GM18508 (cell line): ENCODE data around the gene ZNF335.

Experiments
- ATAC-seq: cut with Tn5 transposase; IDR thresholded peaks from one replicate; pipeline ENCODE4 v1.9.1; 2021; ENCODE audit warnings: moderate number of reproducible peaks; ENCODE audit not compliant: insufficient read depth, unreplicated experiment

Gene ZNF335

DNA sequence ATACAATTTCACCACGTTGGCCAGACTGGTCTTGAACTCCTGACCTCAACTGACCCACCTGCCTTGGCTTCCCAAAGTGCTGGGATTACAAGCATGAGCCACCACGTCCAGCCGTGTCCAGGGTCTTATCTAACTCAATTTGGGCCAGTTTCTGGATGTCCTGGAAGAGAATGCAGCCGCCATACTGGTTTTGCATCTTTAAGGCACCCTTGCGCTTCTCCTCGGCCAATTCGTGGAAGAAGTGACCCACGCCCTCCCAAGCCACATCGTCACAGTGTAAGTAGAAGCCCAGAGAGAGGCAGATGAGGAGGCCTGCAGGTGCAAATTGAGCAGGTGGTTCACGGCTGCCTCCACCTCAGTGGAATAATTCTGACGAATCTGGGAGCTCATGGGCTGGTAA lies 3.7 kb upstream of the ZNF335 start:
- no peak for ATAC-seq

GRCh38 chr20:45974896-45975565 lies 3.0 kb upstream of the ZNF335 start:
- no peak for ATAC-seq

GRCh38 chr20:45972500-45973183 lies 639 bp upstream of the ZNF335 start:
- ATAC-seq = no peak

DNA sequence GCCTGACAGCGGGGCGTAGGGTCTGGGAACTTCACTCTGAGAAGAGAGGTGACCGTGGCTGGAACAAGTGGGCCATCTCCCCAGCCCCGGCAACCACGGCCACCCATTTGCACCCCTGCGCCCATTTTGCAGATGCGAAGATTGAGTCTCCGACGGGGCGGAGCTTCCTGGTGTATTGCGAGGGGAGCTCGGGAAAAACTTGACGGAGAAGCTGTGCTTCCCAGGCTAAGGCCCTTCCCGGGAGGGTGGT lies 653 bp downstream of the ZNF335 start:
- no peak for ATAC-seq

DNA sequence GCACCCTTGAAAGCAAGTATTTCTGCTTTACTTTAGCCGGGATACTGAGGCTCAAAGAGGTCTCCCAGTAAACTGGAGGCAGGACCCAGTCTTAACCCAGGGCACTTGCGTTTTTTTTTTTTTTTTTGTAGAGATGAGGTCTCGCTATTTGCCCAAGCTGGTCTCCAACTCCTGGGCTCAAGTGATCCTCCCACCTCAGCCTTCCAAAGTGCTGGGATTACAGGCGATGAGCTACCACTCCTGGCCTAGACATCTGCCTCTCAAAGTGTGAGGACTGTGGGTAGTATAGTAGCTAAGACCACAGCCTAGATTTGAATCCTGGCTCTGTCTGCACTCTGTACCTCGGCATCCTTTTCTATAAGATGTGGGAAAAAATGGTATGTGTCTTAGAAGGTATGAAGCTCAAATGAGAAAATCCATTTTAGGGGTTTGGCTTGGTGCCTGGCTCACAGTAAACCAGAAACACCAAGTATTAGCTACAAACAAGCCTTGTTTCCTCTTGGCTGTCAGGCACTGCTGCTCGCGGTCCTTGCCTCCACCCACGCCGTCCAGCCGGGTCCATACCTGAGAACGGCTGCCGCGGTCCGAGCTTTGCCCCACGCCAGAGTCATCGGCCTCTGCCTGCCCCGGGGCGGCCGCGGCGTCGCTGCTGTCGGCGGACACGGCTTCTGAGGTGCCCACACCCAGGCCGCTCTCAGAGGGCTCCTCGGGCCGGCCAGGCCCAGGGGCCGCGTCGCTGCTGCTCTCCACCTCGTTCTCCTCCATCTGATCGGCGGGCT lies 1.2 kb downstream of the ZNF335 start:
- no peak for ATAC-seq

DNA sequence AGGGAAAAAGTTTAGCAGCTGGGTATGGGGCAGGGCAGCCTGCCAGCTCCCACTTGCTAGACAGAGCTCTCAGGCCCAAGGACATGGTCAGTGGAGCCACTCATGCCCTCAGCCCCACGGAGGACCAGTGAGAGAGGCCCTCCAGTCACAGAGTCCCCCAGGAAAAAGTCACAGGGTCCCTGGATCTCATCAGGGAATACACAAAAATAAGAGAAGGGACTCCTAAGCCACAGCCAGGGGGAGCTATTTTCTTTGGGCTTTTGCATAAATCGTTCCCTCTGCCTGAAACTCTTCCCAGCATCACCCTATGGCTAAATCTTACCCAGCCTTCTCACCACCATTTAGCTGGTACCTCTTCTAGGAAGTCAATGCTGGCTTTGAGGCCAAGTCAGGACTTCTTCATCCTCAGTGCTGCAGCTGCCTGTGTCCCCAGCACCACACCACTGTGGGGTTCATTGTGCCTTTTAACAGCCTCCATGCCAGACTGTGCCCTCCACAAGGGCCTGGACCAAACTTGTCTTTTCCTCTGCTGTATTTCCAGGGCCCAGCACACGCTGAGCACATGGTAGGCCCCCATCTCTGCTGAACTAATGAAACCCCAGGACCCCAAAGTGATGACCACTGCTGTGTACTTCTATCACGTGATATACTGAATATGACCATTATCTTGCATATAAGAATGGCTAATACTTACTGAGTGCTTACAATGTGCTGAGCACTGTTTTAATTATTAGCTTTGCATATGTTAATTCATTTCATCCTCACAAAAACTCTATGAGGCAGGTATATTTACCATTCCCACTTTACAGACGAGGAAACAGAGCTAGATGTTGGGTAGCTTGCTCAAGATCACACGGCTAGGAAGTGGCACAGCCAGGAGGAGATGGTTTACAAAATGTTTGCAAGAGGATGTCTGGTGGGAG lies 2.0 kb downstream of the ZNF335 start:
- ATAC-seq = no peak

- no peak for ATAC-seq
These were observed 2.9 kb downstream of the ZNF335 start for GRCh38 chr20:45968801-45969711.

GRCh38 chr20:45968081-45968671 lies 3.8 kb downstream of the ZNF335 start:
- ATAC-seq = no peak

DNA sequence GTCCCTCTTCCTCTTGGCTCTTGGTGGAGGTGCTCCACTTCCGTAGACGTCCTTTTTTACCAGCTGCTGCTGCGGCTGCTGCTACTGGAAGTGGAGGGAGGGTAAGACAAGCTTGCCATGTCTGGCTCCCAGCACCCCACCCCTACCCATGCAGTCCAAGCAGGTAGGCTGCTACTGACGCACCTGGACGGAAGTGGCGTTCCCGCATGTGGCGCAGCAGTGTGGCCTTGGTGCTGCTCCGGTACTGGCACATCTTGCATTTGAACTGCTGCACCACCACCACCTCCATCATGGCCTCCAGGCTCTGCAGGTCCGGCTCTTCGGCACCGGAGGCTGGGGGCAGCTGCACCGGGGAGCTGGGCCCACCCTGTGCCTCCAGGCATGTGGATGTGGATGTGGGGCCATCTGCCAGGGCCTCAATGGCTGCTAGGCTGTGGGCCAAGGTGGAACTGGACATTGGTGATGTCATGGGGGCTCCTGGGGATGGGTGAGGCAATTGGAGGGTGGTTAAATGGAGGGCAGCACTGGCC lies 4.4 kb downstream of the ZNF335 start:
- no peak for ATAC-seq

- no peak for ATAC-seq
These were observed 6.6 kb downstream of the ZNF335 start for GRCh38 chr20:45965169-45966002.

- ATAC-seq = no peak
These were observed 8.0 kb downstream of the ZNF335 start for GRCh38 chr20:45964006-45964400.

DNA sequence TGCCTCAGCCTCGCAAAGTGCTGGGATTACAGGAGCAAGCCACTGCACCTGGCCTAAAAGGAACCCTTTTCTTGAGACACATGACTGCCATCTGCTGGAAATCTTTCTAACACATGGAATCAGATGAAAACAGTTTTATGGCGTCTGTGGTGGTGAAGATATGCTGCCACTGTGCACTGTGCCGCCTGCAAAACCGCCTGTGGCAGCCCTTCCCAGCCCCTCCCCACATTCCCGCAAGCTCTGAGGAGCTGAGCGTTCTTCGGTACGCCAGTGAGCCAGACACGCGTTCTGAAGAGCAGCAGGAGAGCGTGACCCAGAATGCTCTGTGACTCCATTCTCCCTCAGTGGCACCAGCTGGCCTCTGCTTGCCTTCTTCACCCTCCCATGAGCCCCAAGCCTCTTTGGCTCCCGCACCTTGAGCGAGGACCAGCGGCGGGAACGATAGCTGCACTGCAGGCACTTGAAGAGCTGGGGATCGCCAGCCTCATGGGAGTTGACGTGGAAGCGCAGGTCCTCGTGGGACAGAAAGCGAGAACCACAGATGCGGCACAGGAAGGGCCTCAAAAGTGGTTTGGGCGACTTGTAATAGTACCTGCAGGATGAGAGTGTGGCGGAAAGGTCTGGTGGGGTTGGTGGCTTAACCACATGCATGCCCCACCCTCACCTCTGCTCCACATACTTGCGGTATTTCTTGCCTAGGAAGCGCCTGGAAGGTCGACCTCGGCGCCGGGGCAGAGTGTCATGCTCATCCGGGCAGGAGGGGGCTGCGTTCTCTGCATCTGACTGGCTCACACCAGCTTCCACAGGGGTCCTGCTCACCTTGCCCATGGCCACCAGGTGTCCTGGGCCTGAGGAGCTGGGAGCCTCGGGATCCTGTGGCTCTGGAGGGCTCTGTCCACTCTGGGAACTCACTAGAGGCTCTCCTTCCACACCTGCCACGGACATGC lies 8.7 kb downstream of the ZNF335 start:
- ATAC-seq = no peak

DNA sequence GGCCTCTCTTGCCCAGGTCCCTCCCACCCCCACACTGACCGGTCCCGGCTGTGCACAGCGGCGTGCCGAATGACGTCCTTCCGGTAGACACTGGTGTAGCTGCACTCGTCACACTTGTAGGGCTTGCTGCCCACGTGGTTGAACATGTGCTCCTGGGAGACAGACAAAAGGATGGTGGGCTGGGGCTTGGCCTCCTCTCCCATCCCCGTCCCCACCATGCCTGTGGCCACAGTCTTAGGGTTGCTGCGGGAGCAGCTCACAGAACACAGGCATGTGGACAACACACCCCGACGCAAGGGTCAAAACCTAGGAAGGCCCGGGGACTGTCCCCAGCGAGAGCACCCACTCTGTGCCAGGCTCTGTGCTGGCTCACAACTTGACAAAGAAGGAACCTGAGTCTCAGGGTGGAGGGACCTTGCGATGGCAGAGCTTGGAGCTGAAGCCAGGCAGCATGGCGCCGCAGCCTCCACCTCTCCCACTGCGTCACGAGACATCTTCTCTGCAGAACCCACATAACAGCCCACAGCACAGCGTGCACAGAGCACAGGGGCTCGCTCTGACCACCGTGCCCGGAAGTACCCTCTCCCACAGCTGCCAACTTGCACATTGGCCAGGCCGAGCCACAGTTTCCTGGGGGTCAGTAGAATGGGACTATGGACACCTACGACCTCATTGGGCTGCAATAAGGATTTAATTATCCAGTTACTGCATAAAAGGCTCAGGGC lies 9.8 kb downstream of the ZNF335 start:
- no peak for ATAC-seq

DNA sequence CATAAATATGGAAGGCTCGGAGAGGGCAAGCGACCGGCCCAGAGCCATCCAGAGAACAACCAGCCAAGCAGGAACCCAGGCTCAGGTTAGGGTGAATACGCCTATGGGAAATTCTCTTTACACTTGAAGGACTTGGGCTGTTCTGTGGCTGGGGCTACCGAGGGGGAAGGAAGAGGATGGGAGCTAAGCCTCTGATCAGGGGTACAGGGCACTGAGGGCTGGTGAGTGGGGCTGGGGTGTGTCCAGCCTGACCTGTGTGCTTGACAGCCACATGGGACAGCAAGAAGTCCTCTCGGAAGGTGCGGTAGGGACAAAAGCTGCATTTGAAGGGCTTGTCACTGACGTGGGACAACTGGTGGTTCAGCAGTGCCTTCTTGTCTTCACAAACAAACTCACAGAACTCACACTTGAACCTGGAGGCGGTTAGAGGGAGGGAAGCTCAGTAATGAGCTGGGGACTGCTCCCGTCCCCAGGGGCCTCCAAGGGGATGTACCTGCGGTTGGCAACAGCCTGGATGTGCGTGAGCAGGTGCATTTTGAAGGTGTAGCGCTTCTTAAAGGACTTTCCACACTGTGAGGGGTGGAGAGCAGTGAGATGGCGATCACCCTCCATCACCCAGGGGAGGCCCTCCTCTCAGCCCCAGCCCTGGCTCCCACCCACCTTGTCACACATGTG lies 11.9 kb downstream of the ZNF335 start:
- no peak for ATAC-seq

GRCh38 chr20:45959126-45959525 lies 12.9 kb downstream of the ZNF335 start:
- no peak for ATAC-seq

DNA sequence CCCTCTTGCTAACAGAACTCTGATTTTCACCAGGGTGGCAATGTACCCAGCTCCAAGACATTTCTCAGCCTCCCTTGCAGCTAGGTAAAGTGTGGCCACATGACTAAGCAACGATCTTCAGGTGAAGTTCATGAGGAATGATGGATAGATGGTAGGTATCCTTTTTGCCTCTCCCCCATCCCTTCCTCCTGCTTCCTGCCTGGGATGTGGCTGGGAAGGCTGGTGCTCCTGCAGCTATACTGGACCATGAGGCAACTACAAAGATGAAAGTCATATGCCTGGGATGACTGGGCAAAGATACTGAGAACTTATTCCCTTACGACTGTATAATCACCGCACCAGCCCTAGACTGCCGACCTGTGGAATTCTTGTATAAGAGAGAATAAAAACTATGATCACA lies 13.4 kb downstream of the ZNF335 start:
- ATAC-seq = no peak
